Measurements from ENCODE around the gene PAWR. TPM values are rescaled to one million over a fixed set of nuclear protein-coding genes. Genes with fewer than 3 reads are reported as not detected.

Gene PAWR
- total and polyA plus RNA-seq, 2 of the 13 experiments (the other 11 are each of a cell fraction or from before 2014, with no cell fraction given), result 29.1 to 36.1 TPM

DNA sequence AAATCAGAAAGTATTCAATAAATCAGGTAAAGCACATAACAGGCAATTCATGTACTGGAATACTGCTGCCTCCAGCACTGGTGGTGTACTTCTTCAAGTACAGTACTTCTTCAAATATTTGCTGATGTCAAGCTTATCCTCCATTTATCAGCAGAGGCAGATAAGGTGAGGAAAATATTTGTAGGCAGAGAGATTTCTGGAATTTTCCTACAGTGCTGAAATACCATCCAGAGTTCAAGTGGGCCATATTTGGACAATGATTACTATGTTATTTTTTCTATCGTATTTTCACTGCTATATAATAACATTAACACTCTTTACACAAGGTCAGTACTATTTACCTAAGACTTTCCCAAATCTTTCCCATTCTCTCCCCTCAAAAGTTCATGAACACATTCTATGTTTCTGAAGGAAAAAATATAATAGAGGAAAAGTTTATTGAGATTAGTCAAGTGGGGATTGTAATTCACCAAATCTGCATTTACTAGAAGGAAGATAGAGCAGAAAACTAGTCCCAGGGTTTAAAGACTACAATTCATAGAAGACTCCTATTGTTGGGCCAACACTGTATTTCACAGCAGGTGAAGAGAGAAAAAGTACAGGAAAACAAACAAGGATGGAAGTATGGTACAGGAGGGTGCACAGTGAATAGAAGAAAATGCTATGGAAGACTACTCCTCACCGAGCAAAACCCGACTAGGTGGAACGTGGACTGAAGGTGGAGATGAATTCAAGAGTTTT lies 141.1 kb downstream of the PAWR start (continued):
- TF ChIP-seq ZNF891 (CRISPR knock-in tag; IDR thresholded peaks at IDR 0.05) (no peak), MBNL3 (CRISPR knock-in tag; conservative IDR thresholded peaks at IDR 0.05) (no peak), HOXA3 (CRISPR knock-in tag; IDR thresholded peaks at IDR 0.05) (no peak), ZNF101 (CRISPR knock-in tag; IDR thresholded peaks at IDR 0.05; ENCODE audit: borderline replicate concordance, low read depth) (no peak), ZNF841 (CRISPR knock-in tag; IDR thresholded peaks at IDR 0.05; ENCODE audit: borderline replicate concordance) (no peak), ZNF646 (CRISPR knock-in tag; IDR thresholded peaks at IDR 0.05) (no peak), KLF16 (CRISPR knock-in tag; IDR thresholded peaks at IDR 0.05) (peak in 1 of 2 experiments; percentile 61; a peak in 1 of 4 replicates), ZKSCAN5 (CRISPR knock-in tag; IDR thresholded peaks at IDR 0.05) (no peak), AGO1 (IDR thresholded peaks at IDR 0.05; ENCODE audit: low read depth, low read length, poor library complexity, severe bottlenecking) (no peak), ZNF816 (CRISPR knock-in tag; IDR thresholded peaks at IDR 0.05; ENCODE audit: borderline replicate concordance) (no peak), NR2F1 (CRISPR knock-in tag; IDR thresholded peaks at IDR 0.05) (peak in 1 of 2 experiments; percentile 58; a peak in 1 of 4 replicates), RFXANK (CRISPR knock-in tag; IDR thresholded peaks at IDR 0.05) (no peak), MAF1 (CRISPR knock-in tag; IDR thresholded peaks at IDR 0.05; ENCODE audit: borderline replicate concordance) (no peak), ZFP36L2 (CRISPR knock-in tag; IDR thresholded peaks at IDR 0.05) (no peak), BCL6 (CRISPR knock-in tag; IDR thresholded peaks at IDR 0.05) (peak; percentile 83)
- TF ChIP-seq, protein P1, sequence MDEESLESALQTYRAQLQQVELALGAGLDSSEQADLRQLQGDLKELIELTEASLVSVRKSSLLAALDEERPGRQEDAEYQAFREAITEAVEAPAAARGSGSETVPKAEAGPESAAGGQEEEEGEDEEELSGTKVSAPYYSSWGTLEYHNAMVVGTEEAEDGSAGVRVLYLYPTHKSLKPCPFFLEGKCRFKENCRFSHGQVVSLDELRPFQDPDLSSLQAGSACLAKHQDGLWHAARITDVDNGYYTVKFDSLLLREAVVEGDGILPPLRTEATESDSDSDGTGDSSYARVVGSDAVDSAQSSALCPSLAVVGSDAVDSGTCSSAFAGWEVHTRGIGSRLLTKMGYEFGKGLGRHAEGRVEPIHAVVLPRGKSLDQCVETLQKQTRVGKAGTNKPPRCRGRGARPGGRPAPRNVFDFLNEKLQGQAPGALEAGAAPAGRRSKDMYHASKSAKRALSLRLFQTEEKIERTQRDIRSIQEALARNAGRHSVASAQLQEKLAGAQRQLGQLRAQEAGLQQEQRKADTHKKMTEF (CRISPR knock-in tag; IDR thresholded peaks at IDR 0.05), result peak; percentile 67; the same call in 1 of the 2 replicates
- TF ChIP-seq, protein P2, sequence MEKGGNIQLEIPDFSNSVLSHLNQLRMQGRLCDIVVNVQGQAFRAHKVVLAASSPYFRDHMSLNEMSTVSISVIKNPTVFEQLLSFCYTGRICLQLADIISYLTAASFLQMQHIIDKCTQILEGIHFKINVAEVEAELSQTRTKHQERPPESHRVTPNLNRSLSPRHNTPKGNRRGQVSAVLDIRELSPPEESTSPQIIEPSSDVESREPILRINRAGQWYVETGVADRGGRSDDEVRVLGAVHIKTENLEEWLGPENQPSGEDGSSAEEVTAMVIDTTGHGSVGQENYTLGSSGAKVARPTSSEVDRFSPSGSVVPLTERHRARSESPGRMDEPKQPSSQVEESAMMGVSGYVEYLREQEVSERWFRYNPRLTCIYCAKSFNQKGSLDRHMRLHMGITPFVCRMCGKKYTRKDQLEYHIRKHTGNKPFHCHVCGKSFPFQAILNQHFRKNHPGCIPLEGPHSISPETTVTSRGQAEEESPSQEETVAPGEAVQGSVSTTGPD (CRISPR knock-in tag; IDR thresholded peaks at IDR 0.05), result no peak
